ENCODE data around the gene MUC2. TPM values are rescaled to one million over a fixed set of nuclear protein-coding genes. Genes with fewer than 3 reads are reported as not detected.

Gene MUC2
- total and polyA plus RNA-seq, 2 donors (not counting 1 experiment from before 2014, with no cell fraction given): not detected

GRCh38 chr11:1054143-1055108, 20.2 kb upstream of the MUC2 start:
- Histone ChIP-seq H3K36me3 (replicated peaks in 1 of 2; ENCODE audit: control extremely low read depth in 1 of 2, control insufficient read depth in 1 of 2, extremely low read depth in 1 of 2, insufficient read depth in 2 of 2, low read length in 1 of 2) (no peaks in the 10 kb centered on the region), H4K20me1 (ENCODE audit: control insufficient read depth, insufficient read depth, low read length, poor library complexity, severe bottlenecking) (no peaks in the 10 kb centered on the region), H3K9me3 (ENCODE audit: control extremely low read depth in 1 of 3, control insufficient read depth in 2 of 3, insufficient read depth in 1 of 3, low read length in 2 of 3) (no peaks in the 10 kb centered on the region), H2AFZ (ENCODE audit: insufficient read depth, low read depth, low read length, poor library complexity, severe bottlenecking) (no peak overlapping the region), H3K4me1 (ENCODE audit: control insufficient read depth in 2 of 2, insufficient read depth in 2 of 2, low read length in 2 of 2) (peaks cover 4 to 6% of the 10 kb centered on the region in 2 donors), H3K4me3 (ENCODE audit: control extremely low read depth in 1 of 5, extremely low read depth in 1 of 5, insufficient read depth in 1 of 5, low read depth in 2 of 5, low read length in 4 of 5) (no peak overlapping the region), H3K27me3 (replicated peaks in 1 of 4; ENCODE audit: control extremely low read depth in 1 of 4, control insufficient read depth in 3 of 4, insufficient read depth in 4 of 4, low read length in 3 of 4) (peaks cover 0 to 24% (median 3%) of the 10 kb centered on the region in 4 experiments), H3K27ac (ENCODE audit: low read length in 2 of 2) (no peak overlapping the region), H3K4me2 (replicated peaks; ENCODE audit: low read depth, low read length, poor library complexity, severe bottlenecking) (no peak overlapping the region), H3K79me2 (ENCODE audit: control insufficient read depth, insufficient read depth, low read length) (no peaks in the 10 kb centered on the region), H3K9ac (ENCODE audit: low read length) (no peak overlapping the region)
- TF ChIP-seq EZH2 (IDR thresholded peaks at IDR 0.05; ENCODE audit: borderline replicate concordance, insufficient read depth, low read depth, low read length, poor library complexity, severe bottlenecking) (no peak), CTCF (IDR thresholded peaks at IDR 0.05) (no peak)
- no peaks in the 10 kb centered on the region for H3K9me3 Mint-ChIP-seq (ENCODE audit: insufficient read depth)
- no peak overlapping the region for H3K4me3 Mint-ChIP-seq
- ChIA-PET CTCF (interaction anchor here (1.6 kb wide), 1 partner anchor 207 kb away, joined by 3 read pairs; no protein-coding TSS in a partner anchor), POLR2A (interaction anchor here (0.5 kb wide), 1 partner anchor 127 kb away, joined by 3 read pairs; no protein-coding TSS in a partner anchor)
- intact Hi-C loops (cut with micrococcal nuclease): no loop called here
- no peak for DNase-seq
- H3K27ac Mint-ChIP-seq: no peak overlapping the region
- peaks cover 14% of the 10 kb centered on the region for H3K27me3 Mint-ChIP-seq
- 91% methylated on average over 21 of the region's 25 CpGs for WGBS (ENCODE audit: insufficient coverage)
- peaks cover 3% of the 10 kb centered on the region for H3K4me1 Mint-ChIP-seq
- no peak for ATAC-seq (ENCODE audit: low read depth)
